Measurements from ENCODE around the gene NHLRC4. TPM values are rescaled to one million over a fixed set of nuclear protein-coding genes. Genes with fewer than 3 reads are reported as not detected.

The NHLRC4 gene
- total RNA-seq, 1 experiment from 2014 or later = 4.0 TPM

- no peaks in the 10 kb centered on the region for H3K9me3 ChIP-seq (ENCODE audit: control insufficient read depth, insufficient read depth, low read depth, low read length)
- CTCF ChIA-PET = no interaction called here
- intact Hi-C loops (cut with micrococcal nuclease; ENCODE audit: unreplicated experiment) (no loop called here), in situ Hi-C loops (cut with HindIII; ENCODE audit: low pct_unique_long_range_greater_than_20kb, low sequenced_read_pairs) (no loop called here)
- TF ChIP-seq REST (IDR thresholded peaks at IDR 0.05; ENCODE audit: insufficient read depth in 1 of 2, low read depth in 2 of 2, low read length in 1 of 2) (no peak), POLR2AphosphoS5 (IDR thresholded peaks at IDR 0.05; ENCODE audit: low read depth, low read length) (no peak), SIN3A (IDR thresholded peaks at IDR 0.05; ENCODE audit: borderline replicate concordance, insufficient read depth, low read depth, low read length) (no peak), TCF7L2 (IDR thresholded peaks at IDR 0.05; ENCODE audit: low read depth, low read length) (no peak)
- TF ChIP-seq, protein P1, sequence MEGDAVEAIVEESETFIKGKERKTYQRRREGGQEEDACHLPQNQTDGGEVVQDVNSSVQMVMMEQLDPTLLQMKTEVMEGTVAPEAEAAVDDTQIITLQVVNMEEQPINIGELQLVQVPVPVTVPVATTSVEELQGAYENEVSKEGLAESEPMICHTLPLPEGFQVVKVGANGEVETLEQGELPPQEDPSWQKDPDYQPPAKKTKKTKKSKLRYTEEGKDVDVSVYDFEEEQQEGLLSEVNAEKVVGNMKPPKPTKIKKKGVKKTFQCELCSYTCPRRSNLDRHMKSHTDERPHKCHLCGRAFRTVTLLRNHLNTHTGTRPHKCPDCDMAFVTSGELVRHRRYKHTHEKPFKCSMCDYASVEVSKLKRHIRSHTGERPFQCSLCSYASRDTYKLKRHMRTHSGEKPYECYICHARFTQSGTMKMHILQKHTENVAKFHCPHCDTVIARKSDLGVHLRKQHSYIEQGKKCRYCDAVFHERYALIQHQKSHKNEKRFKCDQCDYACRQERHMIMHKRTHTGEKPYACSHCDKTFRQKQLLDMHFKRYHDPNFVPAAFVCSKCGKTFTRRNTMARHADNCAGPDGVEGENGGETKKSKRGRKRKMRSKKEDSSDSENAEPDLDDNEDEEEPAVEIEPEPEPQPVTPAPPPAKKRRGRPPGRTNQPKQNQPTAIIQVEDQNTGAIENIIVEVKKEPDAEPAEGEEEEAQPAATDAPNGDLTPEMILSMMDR (IDR thresholded peaks at IDR 0.05) = no peak
- no peaks in the 10 kb centered on the region for H3K36me3 ChIP-seq (ENCODE audit: control insufficient read depth, insufficient read depth, low read length)
- peaks cover 38% of the 10 kb centered on the region for H3K4me1 ChIP-seq (ENCODE audit: control insufficient read depth, insufficient read depth, low read length)
- no TSS peak for BruUV-seq (replicated peaks)
- ATAC-seq = peak; percentile 43
- DNase-seq (ENCODE audit: low read depth, low spot score) = no peak
- POLR2A ChIA-PET = no interaction called here
- H3K4me3 ChIP-seq (ENCODE audit: low read depth in 2 of 2, low read length in 2 of 2) = no peak overlapping the region
- H3K27me3 ChIP-seq (ENCODE audit: control insufficient read depth, insufficient read depth, low read length) = no peaks in the 10 kb centered on the region
- peak overlapping the region; percentile 54 for H3K27ac ChIP-seq (ENCODE audit: low read length)
Measured at GRCh38 chr16:533391-534123, 33.2 kb upstream of the NHLRC4 start.

- peaks cover 37% of the 10 kb centered on the region for H3K4me1 ChIP-seq (ENCODE audit: control insufficient read depth, insufficient read depth, low read length)
- H3K36me3 ChIP-seq (ENCODE audit: control insufficient read depth, insufficient read depth, low read length) = no peaks in the 10 kb centered on the region
- POLR2A ChIA-PET = no interaction called here
- no peak overlapping the region for H3K27ac ChIP-seq (ENCODE audit: low read length)
- in situ Hi-C loops (cut with HindIII; ENCODE audit: low pct_unique_long_range_greater_than_20kb, low sequenced_read_pairs) = no loop called here
- DNase-seq (ENCODE audit: low read depth, low spot score) (no peak), ATAC-seq (no peak)
- intact Hi-C loops (cut with micrococcal nuclease; ENCODE audit: unreplicated experiment) = no loop called here
- CTCF ChIA-PET = no interaction called here
- no TSS peak for BruUV-seq (replicated peaks)
- H3K27me3 ChIP-seq (ENCODE audit: control insufficient read depth, insufficient read depth, low read length) = no peaks in the 10 kb centered on the region
- no peaks in the 10 kb centered on the region for H3K9me3 ChIP-seq (ENCODE audit: control insufficient read depth, insufficient read depth, low read depth, low read length)
- TF ChIP-seq POLR2AphosphoS5 (IDR thresholded peaks at IDR 0.05; ENCODE audit: low read depth, low read length) = no peak
- TF ChIP-seq TCF7L2 (IDR thresholded peaks at IDR 0.05; ENCODE audit: low read depth, low read length) = no peak
- TF ChIP-seq SIN3A (IDR thresholded peaks at IDR 0.05; ENCODE audit: borderline replicate concordance, insufficient read depth, low read depth, low read length) = no peak
- TF ChIP-seq, protein P1 (IDR thresholded peaks at IDR 0.05) = no peak
- no peak for TF ChIP-seq REST (IDR thresholded peaks at IDR 0.05; ENCODE audit: insufficient read depth in 1 of 2, low read depth in 2 of 2, low read length in 1 of 2)
- H3K4me3 ChIP-seq (ENCODE audit: low read depth in 2 of 2, low read length in 2 of 2) = no peak overlapping the region
Measured at GRCh38 chr16:534135-534534, 32.7 kb upstream of the NHLRC4 start.
